GM12801 (cell line): Measurements from ENCODE around the gene SLC6A4.

Experiments
- CTCF ChIP-seq: IDR thresholded peaks from one replicate; pipeline ENCODE4 v1.5.1; 2011; ENCODE audit warnings: control low read depth; ENCODE audit not compliant: insufficient read length; ENCODE audit errors: extremely low read depth

Gene SLC6A4

GRCh38 chr17:30219315-30219714, 16.2 kb downstream of the SLC6A4 start:
- no peak for TF ChIP-seq CTCF

GRCh38 chr17:30218799-30219198, 16.7 kb downstream of the SLC6A4 start:
- TF ChIP-seq CTCF = no peak

- TF ChIP-seq CTCF = no peak
These were observed 17.7 kb downstream of the SLC6A4 start for GRCh38 chr17:30217746-30218245.

- no peak for TF ChIP-seq CTCF
These were observed 18.4 kb downstream of the SLC6A4 start for GRCh38 chr17:30217054-30217453.

- no peak for TF ChIP-seq CTCF
These were observed 22.7 kb downstream of the SLC6A4 start for GRCh38 chr17:30212750-30213149.

- no peak for TF ChIP-seq CTCF
These were observed 24.1 kb downstream of the SLC6A4 start for GRCh38 chr17:30211371-30211770.

GRCh38 chr17:30210901-30211300, 24.6 kb downstream of the SLC6A4 start:
- no peak for TF ChIP-seq CTCF

- TF ChIP-seq CTCF = no peak
These were observed 25.1 kb downstream of the SLC6A4 start for GRCh38 chr17:30210366-30210765.
